Glomerular visceral epithelial cell (primary cell): ENCODE data around the gene GMPS.
"Not testable (repeated sequence)": the region's sequence is repeated elsewhere in the genome, so short reads cannot be mapped to it uniquely, and the experiment has no call there.

Experiments used
- DNase-seq: peaks from one replicate; pipeline ENCODE4 v3.0.0-alpha.2; 2016; ENCODE audit errors: extremely low spot score

The GMPS gene

GRCh38 chr3:155872904-155873646, 2.6 kb downstream of the GMPS start:
- no peak for DNase-seq

- no peak for DNase-seq
Measured at GRCh38 chr3:155876037-155876436, 5.6 kb downstream of the GMPS start.

GRCh38 chr3:155876503-155876902, 6.1 kb downstream of the GMPS start:
- no peak for DNase-seq

DNA sequence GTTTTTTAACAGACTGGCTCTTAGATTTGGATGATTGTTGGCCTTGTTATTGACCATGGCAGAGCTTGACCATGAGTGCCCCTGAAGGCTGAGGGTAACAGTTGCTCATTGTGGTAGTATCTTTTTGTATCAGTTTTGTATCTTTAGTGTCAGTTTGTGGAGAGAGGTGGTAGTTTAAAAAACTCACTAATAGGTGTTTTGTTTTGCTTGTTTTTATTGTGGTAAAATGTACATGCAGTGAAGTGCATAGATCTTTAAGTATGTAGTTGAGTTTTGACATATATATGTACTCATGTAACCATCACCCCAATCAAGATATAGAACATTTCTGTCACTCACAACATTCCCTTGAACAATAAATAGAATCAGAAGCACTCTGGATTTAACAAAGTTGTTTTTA, 9.8 kb downstream of the GMPS start:
- no peak for DNase-seq

DNA sequence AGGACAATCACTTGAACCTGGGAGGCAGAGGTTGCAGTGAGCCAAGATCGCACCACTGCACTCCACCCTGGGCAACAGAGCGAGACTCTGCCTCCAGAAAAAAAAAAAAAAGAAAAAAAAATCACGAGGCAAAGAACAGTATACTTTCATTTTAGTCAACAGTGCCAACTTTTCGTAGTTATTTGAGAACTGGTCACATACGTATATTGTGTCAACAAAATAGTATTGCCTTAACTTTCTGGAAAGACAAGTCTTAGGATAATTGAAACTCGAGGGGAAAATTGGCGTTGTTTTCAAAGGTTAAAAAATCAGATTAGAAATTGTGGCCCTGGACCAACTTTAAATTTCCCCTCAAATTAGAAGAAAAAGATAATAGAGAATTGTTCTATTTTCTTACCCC, 13.8 kb downstream of the GMPS start:
- no peak for DNase-seq

GRCh38 chr3:155885292-155885691, 14.8 kb downstream of the GMPS start:
- no peak for DNase-seq

- DNase-seq, result not testable (repeated sequence)
Measured at GRCh38 chr3:155886348-155886747, 15.9 kb downstream of the GMPS start.

GRCh38 chr3:155886915-155887314, 16.5 kb downstream of the GMPS start:
- no peak for DNase-seq

GRCh38 chr3:155889212-155889611, 18.8 kb downstream of the GMPS start:
- DNase-seq, result no peak

DNA sequence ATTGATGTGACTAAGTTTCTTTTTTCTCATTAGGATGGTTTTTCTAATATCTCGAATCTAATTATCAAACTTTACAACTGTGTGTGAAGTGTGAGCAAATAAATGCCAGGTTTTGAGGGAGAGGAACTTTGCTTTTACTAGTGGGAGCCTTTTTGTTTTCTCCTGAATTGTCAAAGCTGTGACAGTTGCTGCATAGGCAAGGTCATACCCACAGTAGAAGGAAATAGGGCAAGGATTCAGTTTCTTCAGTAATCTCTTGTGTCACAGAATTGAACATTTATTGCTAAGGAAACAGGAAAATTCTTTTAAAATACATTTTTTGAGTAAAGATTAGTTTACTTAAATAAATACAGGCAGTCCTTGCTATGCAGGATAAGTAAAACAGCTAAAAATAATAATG, 19.5 kb downstream of the GMPS start:
- DNase-seq, result no peak

DNA sequence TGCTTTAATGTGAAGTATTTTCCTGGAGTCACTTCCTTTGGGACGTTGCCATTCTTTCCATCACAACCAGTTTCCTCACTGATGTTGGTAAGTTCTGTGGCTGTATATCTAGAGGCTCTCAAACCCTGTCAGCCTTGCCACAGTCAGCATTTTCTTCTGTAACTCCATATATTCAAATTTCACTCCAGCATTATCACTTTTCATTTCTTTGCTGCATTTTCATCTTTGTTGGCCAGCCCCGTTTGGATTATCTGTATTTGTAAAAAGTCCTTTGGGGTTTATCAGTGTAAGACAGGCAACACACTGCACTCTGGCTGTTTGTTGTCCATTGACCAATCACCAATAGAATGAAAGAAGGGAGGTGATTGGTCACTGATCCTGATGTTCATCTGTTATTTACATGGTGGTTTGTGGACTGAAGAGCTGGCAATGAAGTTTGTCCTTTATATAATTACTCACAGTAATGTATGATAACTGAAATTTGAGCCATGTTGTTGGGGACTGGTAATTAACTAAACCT, 20.3 kb downstream of the GMPS start:
- no peak for DNase-seq

GRCh38 chr3:155891321-155891720, 20.9 kb downstream of the GMPS start:
- DNase-seq, result no peak

GRCh38 chr3:155895379-155895900, 25.0 kb downstream of the GMPS start:
- no peak for DNase-seq

GRCh38 chr3:155906900-155907299, 36.5 kb downstream of the GMPS start:
- no peak for DNase-seq

- no peak for DNase-seq
Measured at GRCh38 chr3:155908086-155908485, 37.6 kb downstream of the GMPS start.

DNA sequence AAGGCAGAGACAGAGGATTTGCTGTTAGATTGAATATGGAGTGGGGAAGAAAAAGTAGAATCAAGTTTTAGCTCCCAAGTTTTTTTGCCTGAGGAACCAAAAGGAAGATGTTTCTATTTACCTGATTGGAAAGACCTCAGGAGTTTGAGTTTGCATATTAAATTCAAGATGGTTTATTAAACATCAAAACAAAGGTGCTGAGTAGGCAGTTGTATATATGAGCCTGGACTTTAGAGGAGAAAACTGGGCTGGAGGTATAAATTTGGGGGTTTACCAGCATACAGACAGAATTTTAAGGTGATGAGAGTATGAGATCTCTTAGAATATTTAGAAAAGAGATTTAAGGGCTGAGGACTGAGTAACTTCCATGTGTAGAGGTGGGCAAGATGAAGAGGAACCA, 38.2 kb downstream of the GMPS start:
- DNase-seq, result no peak

GRCh38 chr3:155912090-155912489, 41.6 kb downstream of the GMPS start:
- no peak for DNase-seq

DNA sequence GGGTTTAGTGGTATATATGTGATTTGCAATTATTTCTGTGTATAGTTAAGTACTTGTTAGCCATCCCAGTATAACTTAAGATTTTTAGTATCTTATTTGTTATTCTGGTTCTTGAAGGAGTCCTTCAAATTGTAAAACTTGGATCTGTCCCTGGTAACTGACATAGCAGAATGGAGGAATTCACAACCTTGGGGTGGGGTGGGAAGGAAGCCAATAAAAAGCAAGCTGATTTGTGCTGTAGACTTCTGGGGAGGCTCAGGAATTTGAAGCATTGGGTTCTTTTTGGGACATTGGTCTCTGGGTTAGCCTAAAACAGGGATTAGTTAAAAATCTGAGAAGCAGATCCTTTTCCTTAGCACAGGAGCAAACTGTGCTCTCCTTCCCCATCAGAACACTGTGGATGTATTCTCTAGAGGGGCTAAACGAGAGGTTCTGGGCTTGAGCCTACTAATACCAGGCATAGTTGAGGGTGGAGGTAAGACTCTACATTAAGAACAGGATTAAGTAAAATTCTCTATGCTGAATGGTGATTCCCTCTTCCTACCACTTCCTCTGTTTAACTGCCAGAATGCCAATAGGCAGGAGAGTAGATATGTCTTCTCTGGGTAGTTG, 42.2 kb downstream of the GMPS start:
- DNase-seq, result no peak

GRCh38 chr3:155917781-155918180, 47.3 kb downstream of the GMPS start:
- DNase-seq, result no peak

GRCh38 chr3:155919728-155920127, 49.3 kb downstream of the GMPS start:
- no peak for DNase-seq

- DNase-seq, result no peak
Measured at GRCh38 chr3:155921486-155921885, 51.0 kb downstream of the GMPS start.

GRCh38 chr3:155934230-155934629, 63.8 kb downstream of the GMPS start:
- DNase-seq, result no peak

DNA sequence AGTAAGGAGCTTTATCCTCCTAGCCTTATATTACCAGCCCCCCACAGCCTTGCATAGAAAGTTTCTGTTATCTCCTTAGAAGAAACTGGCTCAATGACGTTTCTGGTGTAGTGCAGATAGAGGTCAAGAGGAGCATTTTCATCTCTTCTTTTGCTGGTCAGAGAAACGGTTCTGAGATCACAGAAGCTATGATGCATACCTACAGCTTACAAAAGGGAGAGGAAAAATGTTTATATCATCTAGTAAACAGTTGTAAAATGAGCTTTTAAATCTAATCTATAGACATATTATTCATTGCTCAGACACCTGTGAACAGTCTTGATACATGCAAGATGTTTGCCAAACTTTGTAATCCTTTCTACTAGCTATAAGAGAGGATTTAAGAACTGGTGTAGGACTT, 68.0 kb downstream of the GMPS start:
- no peak for DNase-seq
